H9 (cell line): ENCODE results near the gene MAGEB17. TPM values are rescaled to one million over a fixed set of nuclear protein-coding genes. Genes with fewer than 3 reads are reported as not detected.

Experiments used
- DNase-seq: peaks from one replicate; pipeline ENCODE4 v3.0.0-alpha.2; 2017
- H2AFZ ChIP-seq: one replicate; pipeline ENCODE4 v1.6.1; 2013; ENCODE audit warnings: mild to moderate bottlenecking, low read length, control low read depth, moderate library complexity
- H2AK5ac ChIP-seq: 2 replicates; pipeline ENCODE4 v1.6.1; 2013; ENCODE audit warnings: low read length, control low read depth, mixed read lengths; ENCODE audit not compliant: insufficient read length
- H2BK120ac ChIP-seq: one replicate; pipeline ENCODE4 v1.6.1; 2013; ENCODE audit warnings: low read depth, mild to moderate bottlenecking, low read length, control low read depth, inconsistent platforms; ENCODE audit not compliant: poor library complexity, severe bottlenecking
- H2BK12ac ChIP-seq: 2 replicates; pipeline ENCODE4 v1.6.1; 2013; ENCODE audit warnings: low read length, control low read depth, mixed read lengths, low read depth; ENCODE audit not compliant: insufficient read length
- H2BK15ac ChIP-seq: 2 replicates; pipeline ENCODE4 v1.6.1; 2013; ENCODE audit warnings: low read depth, low read length, control low read depth
- H2BK20ac ChIP-seq: one replicate; pipeline ENCODE4 v1.6.1; 2013; ENCODE audit warnings: low read depth, mild to moderate bottlenecking, low read length, control low read depth, inconsistent platforms; ENCODE audit not compliant: poor library complexity, severe bottlenecking
- H2BK5ac ChIP-seq: 2 replicates; pipeline ENCODE4 v1.6.1; 2013; ENCODE audit warnings: low read length, control low read depth, mixed read lengths; ENCODE audit not compliant: insufficient read length
- H3K14ac ChIP-seq: 2 replicates; pipeline ENCODE4 v1.6.1; 2013; ENCODE audit warnings: low read length, control low read depth; ENCODE audit not compliant: insufficient read depth
- H3K18ac ChIP-seq: 2 replicates; pipeline ENCODE4 v1.6.1; 2013; ENCODE audit warnings: low read depth, mild to moderate bottlenecking, mixed read lengths, low read length, control low read depth; ENCODE audit not compliant: insufficient read length
- H3K23ac ChIP-seq: 2 replicates; pipeline ENCODE4 v1.6.1; 2013; ENCODE audit warnings: low read length, control low read depth, mixed read lengths, low read depth; ENCODE audit not compliant: insufficient read length
- H3K23me2 ChIP-seq: 2 replicates; pipeline ENCODE4 v1.6.1; 2013; ENCODE audit warnings: low read depth, mild to moderate bottlenecking, mixed read lengths, low read length, control low read depth; ENCODE audit not compliant: insufficient read length, poor library complexity, severe bottlenecking
- H3K27ac ChIP-seq: 2 replicates; pipeline ENCODE4 v1.5.1; 2013; ENCODE audit warnings: low read length, control low read depth, mixed read lengths, low read depth; ENCODE audit not compliant: insufficient read length
- H3K27me3 ChIP-seq: 2 replicates; pipeline ENCODE4 v1.6.1; 2013; ENCODE audit warnings: low read length, control low read depth, inconsistent platforms; ENCODE audit not compliant: insufficient read depth
- H3K4ac ChIP-seq: 2 replicates; pipeline ENCODE4 v1.6.1; 2013; ENCODE audit warnings: low read depth, mild to moderate bottlenecking, control low read depth, inconsistent platforms, low read length, moderate library complexity
- H3K4me1 ChIP-seq: 2 replicates; pipeline ENCODE4 v1.6.1; 2013; ENCODE audit warnings: low read length, control low read depth, inconsistent platforms; ENCODE audit not compliant: insufficient read depth
- H3K4me2 ChIP-seq: 2 replicates; pipeline ENCODE4 v1.6.1; 2013; ENCODE audit warnings: low read length, control low read depth, mixed read lengths; ENCODE audit not compliant: insufficient read length, insufficient read depth
- H3K56ac ChIP-seq: 2 replicates; pipeline ENCODE4 v1.6.1; 2013; ENCODE audit warnings: low read depth, mild to moderate bottlenecking, mixed read lengths, low read length, control low read depth; ENCODE audit not compliant: insufficient read length
- H3K79me1 ChIP-seq: 2 replicates; pipeline ENCODE4 v1.6.1; 2013; ENCODE audit warnings: low read depth, mild to moderate bottlenecking, moderate library complexity, low read length, control low read depth, inconsistent platforms; ENCODE audit not compliant: insufficient read depth, poor library complexity, severe bottlenecking
- H3K79me2 ChIP-seq: 2 replicates; pipeline ENCODE4 v1.6.1; 2013; ENCODE audit warnings: low read length, control low read depth, inconsistent platforms; ENCODE audit not compliant: insufficient read depth
- H3K9ac ChIP-seq: 2 replicates; pipeline ENCODE4 v1.6.1; 2013; ENCODE audit warnings: low read length, control low read depth, mixed read lengths; ENCODE audit not compliant: insufficient read length; ENCODE audit errors: extremely low read depth
- H3K9me3 ChIP-seq: one replicate; pipeline ENCODE4 v1.6.1; 2013; ENCODE audit warnings: low read depth, low read length, inconsistent platforms; ENCODE audit not compliant: control insufficient read depth
- H3T11ph ChIP-seq: one replicate; pipeline ENCODE4 v1.6.1; 2013; ENCODE audit warnings: mild to moderate bottlenecking, low read length, control low read depth, inconsistent platforms
- H4K20me1 ChIP-seq: one replicate; pipeline ENCODE4 v1.6.1; 2013; ENCODE audit not compliant: control insufficient read depth, insufficient read length, insufficient read depth
- H4K5ac ChIP-seq: 2 replicates; pipeline ENCODE4 v1.6.1; 2013; ENCODE audit warnings: low read depth, mild to moderate bottlenecking, mixed read lengths, low read length, control low read depth; ENCODE audit not compliant: insufficient read length
- H4K8ac ChIP-seq: replicated peaks from 2 replicates; pipeline ENCODE4 v1.6.1; 2013; ENCODE audit warnings: low read length, control low read depth, mixed read lengths, low read depth; ENCODE audit not compliant: insufficient read length
- H4K91ac ChIP-seq: 2 replicates; pipeline ENCODE4 v1.6.1; 2013; ENCODE audit warnings: low read depth, mild to moderate bottlenecking, moderate library complexity, mixed read lengths, low read length, control low read depth; ENCODE audit not compliant: insufficient read length
- H3K27ac Mint-ChIP-seq, 3 experiments: 2 replicates in 2 of 3; 3 replicates in 1 of 3; pipeline ENCODE4 v1.8.0; 2020 to 2021; ENCODE audit warnings: mixed read lengths in 3 of 3, mild to moderate bottlenecking in 1 of 3, moderate library complexity in 1 of 3
- H3K27me3 Mint-ChIP-seq: 2 replicates; pipeline ENCODE4 v1.8.0; 2021; ENCODE audit warnings: low read depth, mild to moderate bottlenecking, moderate library complexity, mixed read lengths
- H3K36me3 Mint-ChIP-seq, 3 experiments: 2 replicates in 2 of 3; 3 replicates in 1 of 3; pipeline ENCODE4 v1.8.0; 2020 to 2021; ENCODE audit warnings: low read depth in 3 of 3, mixed read lengths in 3 of 3; ENCODE audit not compliant: insufficient read depth in 1 of 3
- H3K4me1 Mint-ChIP-seq, 2 experiments: 2 replicates each; pipeline ENCODE4 v1.8.0; 2020; ENCODE audit warnings: mixed read lengths in 2 of 2
- H3K4me3 Mint-ChIP-seq, 2 experiments: 2 replicates in 1 of 2; 3 replicates in 1 of 2; pipeline ENCODE4 v1.8.0; 2020 to 2021; ENCODE audit warnings: mild to moderate bottlenecking in 2 of 2, mixed read lengths in 2 of 2, moderate library complexity in 1 of 2
- H3K9me3 Mint-ChIP-seq, 2 experiments: 2 replicates in 1 of 2; 3 replicates in 1 of 2; pipeline ENCODE4 v1.8.0; 2020; ENCODE audit warnings: mild to moderate bottlenecking in 2 of 2, mixed read lengths in 2 of 2, moderate library complexity in 1 of 2
- CTCF ChIP-seq: fragments of 200-600 bp; sonication (generic); conservative IDR thresholded peaks from 3 replicates; pipeline ENCODE4 v1.8.0; 2021; ENCODE audit warnings: antibody characterized with exemption, mild to moderate bottlenecking
- WGBS: extraction: QIAGEN DNeasy Blood & Tissue Kit; methylation state at CpG from one replicate; pipeline ENCODE4 v1.1.7; 2013; ENCODE audit warnings: missing lambda C conversion rate, low lambda C conversion rate, mixed read lengths; ENCODE audit not compliant: insufficient read length; ENCODE audit errors: extremely low coverage; 5-methylcytosine and 5-hydroxymethylcytosine counted together
- total RNA-seq: library from RNA; stranded (reverse); gene quantifications from 2 replicates; pipeline ENCODE4 v1.2.1, GENCODE V29; 2021

The MAGEB17 gene
- total RNA-seq, 1 experiment from 2014 or later: 0.74 TPM

- no CpG with 5 or more reads among the region's 5 CpGs for WGBS
These were observed 41.6 kb upstream of the MAGEB17 start for GRCh38 chrX:16125520-16126149.

More at GRCh38 chrX:16125520-16126149, 41.6 kb upstream of the MAGEB17 start:
- Histone ChIP-seq H3K56ac (no peak overlapping the region), H3K23me2 (peaks cover 9% of the 10 kb centered on the region), H2BK12ac (no peak overlapping the region), H3K27me3 (no peaks in the 10 kb centered on the region), H3K79me1 (no peaks in the 10 kb centered on the region), H3T11ph (no peak overlapping the region), H4K20me1 (no peaks in the 10 kb centered on the region), H3K9ac (peak overlapping the region; percentile 63), H2BK20ac (no peak overlapping the region), H3K23ac (no peak overlapping the region), H3K14ac (no peak overlapping the region), H4K8ac (no peak overlapping the region), H3K18ac (no peak overlapping the region), H2AFZ (no peak overlapping the region), H2BK15ac (no peak overlapping the region), H3K4ac (no peak overlapping the region), H4K91ac (no peak overlapping the region), H3K79me2 (peaks cover 61% of the 10 kb centered on the region), H4K5ac (no peak overlapping the region), H3K4me2 (peak overlapping the region; percentile 98), H3K4me1 (peaks cover 4% of the 10 kb centered on the region; the same call in 1 of the 2 replicates), H3K9me3 (no peaks in the 10 kb centered on the region), H2BK120ac (no peak overlapping the region), H3K27ac (no peak overlapping the region), H2AK5ac (no peak overlapping the region), H2BK5ac (no peak overlapping the region)
- Mint-ChIP-seq H3K4me1 (peaks cover 51 to 57% of the 10 kb centered on the region in 2 experiments), H3K4me3 (peak overlapping the region; percentile 57 to 72), H3K36me3 (peaks cover 4 to 30% (median 5%) of the 10 kb centered on the region in 3 experiments), H3K27me3 (peaks cover 2% of the 10 kb centered on the region), H3K27ac (peak overlapping the region in 2 of 3 experiments; percentile 4 to 37; a peak in 4 of 7 replicates), H3K9me3 (peaks cover 0 to 3% of the 10 kb centered on the region in 2 experiments; a peak in 2 of 5 replicates)
- DNase-seq: no peak
- no peak for TF ChIP-seq CTCF
